ENCODE results near the gene GLIS2.

GLIS2 gene

DNA sequence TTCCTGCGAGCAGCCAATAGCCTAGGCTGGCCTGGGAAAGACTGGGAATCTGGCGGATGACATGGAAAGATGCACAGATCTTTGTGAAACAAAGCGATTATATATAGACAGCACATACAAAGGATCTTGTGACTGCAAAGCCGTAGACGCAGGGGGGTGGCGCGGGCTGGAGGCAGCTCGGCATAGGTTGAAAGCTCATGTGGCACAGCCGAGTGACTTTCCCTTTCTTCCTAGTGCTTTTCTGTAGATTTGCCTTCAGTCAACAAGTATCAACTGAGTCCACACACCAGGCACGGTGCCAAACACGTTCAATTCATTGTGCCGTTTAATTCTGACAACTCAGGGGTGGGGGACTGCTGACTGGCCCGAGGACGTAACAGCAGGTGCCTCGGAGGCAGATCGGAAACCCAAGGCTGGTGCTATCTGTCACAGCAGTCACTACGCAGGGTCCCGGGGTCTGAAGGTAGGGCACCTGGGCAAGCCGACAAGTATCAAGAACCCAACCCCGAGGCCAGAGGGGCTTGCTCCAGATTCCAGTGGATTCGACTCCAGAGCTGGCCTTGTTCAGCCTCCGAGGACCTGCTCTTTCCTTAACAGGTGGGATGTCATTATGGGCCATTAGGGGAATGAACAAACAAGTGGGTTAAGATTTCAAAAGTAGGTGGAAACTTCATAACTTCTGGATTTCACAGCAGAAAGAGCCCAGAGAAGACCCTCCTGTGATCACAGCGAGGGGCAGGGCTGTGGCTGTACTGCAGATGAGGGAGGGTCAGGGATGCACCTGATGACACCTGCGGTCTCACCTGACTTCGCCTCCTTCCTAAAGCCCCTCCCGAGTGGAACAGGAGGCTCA is 29.3 kb downstream of the GLIS2 start (continued):
- TF ChIP-seq ZXDB (tag by site-specific recombination; IDR thresholded peaks at IDR 0.05), result no peak

DNA sequence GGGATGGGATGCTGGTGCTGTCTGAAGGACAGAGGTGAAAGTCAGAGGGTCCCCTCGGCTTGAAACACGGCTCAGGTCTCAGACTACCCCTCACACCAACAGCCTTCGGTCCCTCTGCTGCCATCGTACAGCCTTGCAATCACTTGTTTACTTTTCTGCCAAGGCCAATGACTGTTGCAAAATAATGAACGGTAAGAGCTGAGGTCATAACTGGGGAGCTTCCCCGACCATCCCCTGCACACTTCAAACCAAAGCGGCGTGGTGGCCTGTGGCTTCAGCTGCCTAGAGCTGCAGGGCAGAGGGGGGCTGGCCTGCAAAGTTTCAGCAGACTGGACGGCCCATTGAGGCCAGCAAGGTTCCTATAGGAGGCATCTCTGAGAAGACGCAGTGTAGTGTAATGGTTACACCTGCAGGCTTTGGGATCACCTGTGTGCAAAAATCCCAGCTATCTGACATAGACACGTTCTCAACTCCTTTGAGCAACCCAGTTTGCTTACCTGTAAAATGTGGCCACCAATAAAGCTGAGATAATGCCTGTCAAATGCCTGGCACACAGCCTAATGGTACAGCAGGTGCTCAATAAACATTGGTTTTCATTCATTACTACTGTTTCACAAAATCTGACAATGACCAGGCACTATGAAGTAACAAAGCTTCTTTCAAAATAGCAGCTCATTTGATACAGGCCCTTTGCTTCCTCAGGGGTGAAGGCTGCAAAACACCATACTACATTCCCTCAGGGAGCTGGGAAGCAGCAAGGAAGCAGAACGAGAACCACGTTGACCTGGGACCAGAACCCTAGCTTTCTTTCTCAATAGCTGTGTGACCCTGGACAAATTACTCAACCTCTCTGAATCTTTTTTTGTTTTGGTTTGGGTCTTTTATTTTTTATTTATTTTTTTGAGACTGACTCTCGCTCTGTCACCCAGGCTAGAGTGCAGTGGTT is 30.2 kb downstream of the GLIS2 start:
- CTCF ChIA-PET, result interaction anchor here (0.5 to 2.3 kb wide), 8 partner anchors 13 to 407 kb away, joined by 3 to 14 read pairs (median 4); no protein-coding TSS in a partner anchor
- Histone ChIP-seq H3K4me3 (ENCODE audit: low read depth, low read length) (no peak overlapping the region), H3K4me1 (ENCODE audit: control insufficient read depth, insufficient read depth, low read length) (peaks cover 9% of the 10 kb centered on the region; the same call in 1 of the 2 replicates), H3K27ac (ENCODE audit: extremely low read depth, low read depth, low read length) (no peak overlapping the region), H3K9me3 (ENCODE audit: control insufficient read depth, insufficient read depth, low read depth, low read length) (no peaks in the 10 kb centered on the region), H3K36me3 (ENCODE audit: control insufficient read depth in 2 of 2, insufficient read depth in 1 of 2, low read length in 2 of 2) (peaks cover 0 to 26% of the 10 kb centered on the region in 2 experiments; a peak in 2 of 3 replicates)
- POLR2A ChIA-PET, result interaction anchor here (1.4 kb wide), 1 partner anchor 92 kb away, joined by 3 read pairs; no protein-coding TSS in a partner anchor
- TF ChIP-seq OSR2 (tag by site-specific recombination; IDR thresholded peaks at IDR 0.05) (peak; percentile 28; the same call in 1 of the 2 replicates), ZNF423 (tag by site-specific recombination; IDR thresholded peaks at IDR 0.05) (no peak), ZNF791 (tag by site-specific recombination; IDR thresholded peaks at IDR 0.05) (no peak), ZEB2 (tag by site-specific recombination; IDR thresholded peaks at IDR 0.05) (peak; percentile 39; the same call in 1 of the 2 replicates), SP7 (tag by site-specific recombination; IDR thresholded peaks at IDR 0.05) (peak; percentile 18; the same call in 1 of the 2 replicates), ZNF664 (tag by site-specific recombination; IDR thresholded peaks at IDR 0.05) (peak; percentile 95), IKZF3 (tag by site-specific recombination; IDR thresholded peaks at IDR 0.05) (no peak), ZNF580 (tag by site-specific recombination; IDR thresholded peaks at IDR 0.05) (0 out of 2 replicates have a peak, but pooled peaks have one; percentile 34), ZNF768 (tag by site-specific recombination; IDR thresholded peaks at IDR 0.05) (peak; percentile 90; the same call in 1 of the 2 replicates), HOXA7 (CRISPR knock-in tag; IDR thresholded peaks at IDR 0.05; ENCODE audit: borderline replicate concordance) (no peak), ZSCAN16 (tag by site-specific recombination; IDR thresholded peaks at IDR 0.05) (peak; percentile 57; the same call in 1 of the 2 replicates), ZNF302 (tag by site-specific recombination; IDR thresholded peaks at IDR 0.05; ENCODE audit: low read depth) (no peak), ZNF10 (tag by site-specific recombination; IDR thresholded peaks at IDR 0.05) (0 out of 2 replicates have a peak, but pooled peaks have one; percentile 35), ZFP69B (tag by site-specific recombination; IDR thresholded peaks at IDR 0.05) (no peak), EGR2 (tag by site-specific recombination; IDR thresholded peaks at IDR 0.05; ENCODE audit: low read depth) (no peak), ZNF398 (tag by site-specific recombination; IDR thresholded peaks at IDR 0.05) (no peak), MYNN (tag by site-specific recombination; IDR thresholded peaks at IDR 0.05; ENCODE audit: borderline replicate concordance) (peak; percentile 92), ZNF600 (tag by site-specific recombination; IDR thresholded peaks at IDR 0.05) (peak; percentile 82), CTCF (tag by site-specific recombination; IDR thresholded peaks at IDR 0.05) (no peak), ZNF629 (tag by site-specific recombination; IDR thresholded peaks at IDR 0.05) (peak; percentile 79), KLF10 (tag by site-specific recombination; IDR thresholded peaks at IDR 0.05) (0 out of 2 replicates have a peak, but pooled peaks have one; percentile 19)
- TF ChIP-seq, protein P1, sequence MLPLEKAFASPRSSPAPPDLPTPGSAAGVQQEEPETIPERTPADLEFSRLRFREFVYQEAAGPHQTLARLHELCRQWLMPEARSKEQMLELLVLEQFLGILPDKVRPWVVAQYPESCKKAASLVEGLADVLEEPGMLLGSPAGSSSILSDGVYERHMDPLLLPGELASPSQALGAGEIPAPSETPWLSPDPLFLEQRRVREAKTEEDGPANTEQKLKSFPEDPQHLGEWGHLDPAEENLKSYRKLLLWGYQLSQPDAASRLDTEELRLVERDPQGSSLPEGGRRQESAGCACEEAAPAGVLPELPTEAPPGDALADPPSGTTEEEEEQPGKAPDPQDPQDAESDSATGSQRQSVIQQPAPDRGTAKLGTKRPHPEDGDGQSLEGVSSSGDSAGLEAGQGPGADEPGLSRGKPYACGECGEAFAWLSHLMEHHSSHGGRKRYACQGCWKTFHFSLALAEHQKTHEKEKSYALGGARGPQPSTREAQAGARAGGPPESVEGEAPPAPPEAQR (tag by site-specific recombination; IDR thresholded peaks at IDR 0.05), result no peak
- TF ChIP-seq, protein P2, sequence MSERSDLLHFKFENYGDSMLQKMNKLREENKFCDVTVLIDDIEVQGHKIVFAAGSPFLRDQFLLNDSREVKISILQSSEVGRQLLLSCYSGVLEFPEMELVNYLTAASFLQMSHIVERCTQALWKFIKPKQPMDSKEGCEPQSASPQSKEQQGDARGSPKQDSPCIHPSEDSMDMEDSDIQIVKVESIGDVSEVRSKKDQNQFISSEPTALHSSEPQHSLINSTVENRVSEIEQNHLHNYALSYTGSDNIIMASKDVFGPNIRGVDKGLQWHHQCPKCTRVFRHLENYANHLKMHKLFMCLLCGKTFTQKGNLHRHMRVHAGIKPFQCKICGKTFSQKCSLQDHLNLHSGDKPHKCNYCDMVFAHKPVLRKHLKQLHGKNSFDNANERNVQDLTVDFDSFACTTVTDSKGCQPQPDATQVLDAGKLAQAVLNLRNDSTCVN (tag by site-specific recombination; optimal IDR thresholded peaks at IDR 0.05), result peak; percentile 2
- TF ChIP-seq, protein P3, sequence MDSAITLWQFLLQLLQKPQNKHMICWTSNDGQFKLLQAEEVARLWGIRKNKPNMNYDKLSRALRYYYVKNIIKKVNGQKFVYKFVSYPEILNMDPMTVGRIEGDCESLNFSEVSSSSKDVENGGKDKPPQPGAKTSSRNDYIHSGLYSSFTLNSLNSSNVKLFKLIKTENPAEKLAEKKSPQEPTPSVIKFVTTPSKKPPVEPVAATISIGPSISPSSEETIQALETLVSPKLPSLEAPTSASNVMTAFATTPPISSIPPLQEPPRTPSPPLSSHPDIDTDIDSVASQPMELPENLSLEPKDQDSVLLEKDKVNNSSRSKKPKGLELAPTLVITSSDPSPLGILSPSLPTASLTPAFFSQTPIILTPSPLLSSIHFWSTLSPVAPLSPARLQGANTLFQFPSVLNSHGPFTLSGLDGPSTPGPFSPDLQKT (IDR thresholded peaks at IDR 0.05; ENCODE audit: borderline replicate concordance, low read depth, low read length), result no peak
